ENCODE data around the gene RANBP10. TPM values are rescaled to one million over a fixed set of nuclear protein-coding genes. Genes with fewer than 3 reads are reported as not detected.
A peak's percentile ranks its signal among the peaks of the same experiment; 100 is the strongest.

The RANBP10 gene
- total RNA-seq, 4 donors from 2014 or later = 6.4 to 12.9 (median 10.8) TPM

- intact Hi-C loops (cut with DNase I) = no loop called here
- 18% methylated on average over 2 of the region's 11 CpGs; no CpG with 5 or more reads in 1 of the 2 donors for WGBS, 2 donors
- Histone ChIP-seq H3K4me3 (peak overlapping the region; percentile 76 to 86 (median 82)), H3K9me3 (no peaks in the 10 kb centered on the region), H3K27ac (peak overlapping the region; percentile 99 to 100 (median 100)), H3K27me3 (no peaks in the 10 kb centered on the region), H3K36me3 (no peaks in the 10 kb centered on the region), H3K4me1 (peaks cover 40 to 60% (median 41%) of the 10 kb centered on the region in 3 donors)
- DNase-seq = no peak
- TF ChIP-seq POLR2A (IDR thresholded peaks at IDR 0.05) = no peak
- no peak for TF ChIP-seq CTCF (IDR thresholded peaks at IDR 0.05)
These were observed 37.0 kb upstream of the RANBP10 start for GRCh38 chr16:67843343-67843765.

- H3K27ac ChIP-seq = peak overlapping the region; percentile 99 to 100 (median 100)
- no peak for DNase-seq
- H3K36me3 ChIP-seq = no peaks in the 10 kb centered on the region
- peak overlapping the region; percentile 76 to 86 (median 82) for H3K4me3 ChIP-seq
- 0% methylated on average over 4 to 29 of the region's 67 CpGs for WGBS, 2 donors
- H3K9me3 ChIP-seq = no peaks in the 10 kb centered on the region
- TF ChIP-seq POLR2A (IDR thresholded peaks at IDR 0.05) (no peak), CTCF (IDR thresholded peaks at IDR 0.05) (peak in 1 of 6 experiments; percentile 18)
- intact Hi-C loops (cut with DNase I) = no loop called here
- H3K4me1 ChIP-seq = peaks cover 33 to 56% (median 35%) of the 10 kb centered on the region in 3 donors
- H3K27me3 ChIP-seq = no peaks in the 10 kb centered on the region
These were observed 36.4 kb upstream of the RANBP10 start for GRCh38 chr16:67842509-67843342.

- Histone ChIP-seq H3K36me3 (no peaks in the 10 kb centered on the region), H3K4me1 (peaks cover 28 to 58% (median 34%) of the 10 kb centered on the region in 3 donors), H3K4me3 (peak within 1 kb of the TSS; percentile 76 to 86 (median 82)), H3K9me3 (no peaks in the 10 kb centered on the region), H3K27ac (peak within 1 kb of the TSS; percentile 99 to 100 (median 100)), H3K27me3 (no peaks in the 10 kb centered on the region)
- WGBS, 2 donors = 0% methylated on average over 8 of the region's 83 CpGs; no CpG with 5 or more reads in 1 of the 2 donors
- peak; percentile 83 to 96 (median 90) for TF ChIP-seq CTCF (IDR thresholded peaks at IDR 0.05)
- peak in 3 of 4 donors; percentile 16 to 80 (median 66) for TF ChIP-seq POLR2A (IDR thresholded peaks at IDR 0.05)
- intact Hi-C loops (cut with DNase I) = no loop called here
- peak; percentile 75 for DNase-seq
These were observed 35.6 kb upstream of the RANBP10 start, which contains the start of gene THAP11 for GRCh38 chr16:67841816-67842508. THAP11 (plus strand) TSS chr16:67842320; CDS start chr16:67842555, 235 bp downstream.

- H3K27ac ChIP-seq = peak overlapping the region; percentile 99 to 100 (median 100)
- H3K4me3 ChIP-seq = peak overlapping the region; percentile 76 to 86 (median 82)
- TF ChIP-seq CTCF (IDR thresholded peaks at IDR 0.05) = no peak
- no peak for TF ChIP-seq POLR2A (IDR thresholded peaks at IDR 0.05)
- no peaks in the 10 kb centered on the region for H3K27me3 ChIP-seq
- DNase-seq = no peak
- H3K4me1 ChIP-seq = peaks cover 28 to 59% (median 34%) of the 10 kb centered on the region in 3 donors
- WGBS, 2 donors = 44 to 58% methylated on average over 8 to 15 of the region's 17 CpGs
- H3K36me3 ChIP-seq = no peaks in the 10 kb centered on the region
- intact Hi-C loops (cut with DNase I) = no loop called here
- no peaks in the 10 kb centered on the region for H3K9me3 ChIP-seq
These were observed 34.9 kb upstream of the RANBP10 start for GRCh38 chr16:67841198-67841815.

Data from esophagus squamous epithelium (tissue), 5 donors.